Smooth muscle cell (in vitro differentiated cells): ENCODE results near the gene SYT1. TPM values are rescaled to one million over a fixed set of nuclear protein-coding genes. Genes with fewer than 3 reads are reported as not detected.

ENCODE experiments used
- DNase-seq: peaks from one replicate; lab custom pipeline; 2025; ENCODE audit not compliant: unreplicated experiment; lab: John Stamatoyannopoulos, UW
- H2AFZ ChIP-seq: fragments of 200-600 bp; sonication (generic); 2 replicates; pipeline ENCODE4 v1.6.0; 2016; ENCODE audit warnings: antibody characterized with exemption, low read depth, mild to moderate bottlenecking
- H3F3A ChIP-seq: fragments of 200-600 bp; sonication (generic); 2 replicates; pipeline ENCODE4 v1.6.0; 2017; ENCODE audit warnings: antibody characterized with exemption, low read depth
- H3K27ac ChIP-seq: fragments of 200-600 bp; sonication (generic); 2 replicates; pipeline ENCODE4 v1.5.1; 2016; ENCODE audit warnings: low read depth, mild to moderate bottlenecking
- H3K27me3 ChIP-seq: fragments of 200-600 bp; sonication (generic); 2 replicates; pipeline ENCODE4 v1.6.1; 2016; ENCODE audit warnings: low read depth, mild to moderate bottlenecking
- H3K36me3 ChIP-seq: fragments of 200-600 bp; sonication (generic); 2 replicates; pipeline ENCODE4 v1.5.1; 2016; ENCODE audit warnings: low read depth
- H3K4me1 ChIP-seq: fragments of 200-600 bp; sonication (generic); 2 replicates; pipeline ENCODE4 v1.5.1; 2016; ENCODE audit warnings: low read depth
- H3K4me2 ChIP-seq: fragments of 200-600 bp; sonication (generic); 2 replicates; pipeline ENCODE4 v1.6.0; 2016; ENCODE audit warnings: mild to moderate bottlenecking
- H3K4me3 ChIP-seq: fragments of 200-600 bp; sonication (generic); 2 replicates; pipeline ENCODE4 v1.5.1; 2016; ENCODE audit warnings: mild to moderate bottlenecking
- H3K79me2 ChIP-seq: fragments of 200-600 bp; sonication (generic); 2 replicates; pipeline ENCODE4 v1.6.0; 2016; ENCODE audit warnings: low read depth, mild to moderate bottlenecking
- H3K9ac ChIP-seq: fragments of 200-600 bp; sonication (generic); 2 replicates; pipeline ENCODE4 v1.6.0; 2016; ENCODE audit warnings: low read depth
- H3K9me3 ChIP-seq: fragments of 200-600 bp; sonication (generic); replicated peaks from 2 replicates; pipeline ENCODE4 v1.5.1; 2016; ENCODE audit warnings: low read depth
- H4K20me1 ChIP-seq: fragments of 200-600 bp; sonication (generic); 2 replicates; pipeline ENCODE4 v1.6.0; 2016; ENCODE audit warnings: low read depth
- WGBS: methylation state at CpG from one replicate; pipeline ENCODE4 v1.1.7; 2016; ENCODE audit warnings: low lambda C conversion rate; 5-methylcytosine and 5-hydroxymethylcytosine counted together
- polyA plus RNA-seq: library from polyadenylated mRNA; unstranded; fragments of >200 nt; fragmentation: Nextera tagmentation; extraction: Ambion mirVana; gene quantifications from 2 replicates; pipeline ENCODE4 v1.2.1, GENCODE V29; 2016
- total RNA-seq: library from RNA; depleted of rRNA; stranded (reverse); fragments of >200 nt; gene quantifications from 2 replicates; pipeline ENCODE4 v1.2.3, GENCODE V29; 2014
- TF ChIP-seq, protein P1 (sequence below): fragments of 200-600 bp; sonication (generic); IDR thresholded peaks from 2 replicates; pipeline ENCODE4 v1.5.1; 2017; ENCODE audit warnings: borderline replicate concordance, mild to moderate bottlenecking, antibody characterized with exemption; ENCODE audit not compliant: insufficient read depth, poor library complexity, severe bottlenecking

The SYT1 gene
- total and polyA plus RNA-seq, 2 experiments from 2014 or later = 5.2 to 10.2 TPM

DNA sequence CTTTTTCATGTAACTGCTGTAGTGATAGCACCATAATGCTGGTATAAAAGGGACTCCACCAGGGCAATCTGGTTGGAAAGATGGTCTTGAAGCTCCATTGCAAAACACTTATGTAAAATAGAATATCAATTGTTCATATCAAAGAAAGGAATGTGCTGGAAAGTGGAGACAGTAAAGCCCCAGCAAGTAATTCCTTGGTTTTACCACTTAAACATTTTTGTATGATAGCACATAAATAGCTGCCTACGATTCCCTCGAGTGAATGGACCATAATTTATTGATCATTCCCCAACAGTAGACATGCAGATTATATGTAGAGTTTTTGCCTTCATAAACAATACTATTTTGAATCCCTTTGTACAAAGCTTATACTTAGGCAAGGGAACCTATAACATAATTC, 550.7 kb downstream of the SYT1 start:
- Histone ChIP-seq H2AFZ (peak overlapping the region; percentile 42), H4K20me1 (no peaks in the 10 kb centered on the region), H3K79me2 (no peaks in the 10 kb centered on the region), H3K4me1 (peaks cover 36% of the 10 kb centered on the region), H3K9me3 (no peaks in the 10 kb centered on the region), H3K9ac (peak overlapping the region; percentile 65), H3K4me2 (peak overlapping the region; percentile 82), H3K27ac (peak overlapping the region; percentile 91), H3K36me3 (no peaks in the 10 kb centered on the region), H3F3A (peaks cover 10% of the 10 kb centered on the region), H3K4me3 (no peak overlapping the region), H3K27me3 (no peaks in the 10 kb centered on the region)
- TF ChIP-seq, protein P1, sequence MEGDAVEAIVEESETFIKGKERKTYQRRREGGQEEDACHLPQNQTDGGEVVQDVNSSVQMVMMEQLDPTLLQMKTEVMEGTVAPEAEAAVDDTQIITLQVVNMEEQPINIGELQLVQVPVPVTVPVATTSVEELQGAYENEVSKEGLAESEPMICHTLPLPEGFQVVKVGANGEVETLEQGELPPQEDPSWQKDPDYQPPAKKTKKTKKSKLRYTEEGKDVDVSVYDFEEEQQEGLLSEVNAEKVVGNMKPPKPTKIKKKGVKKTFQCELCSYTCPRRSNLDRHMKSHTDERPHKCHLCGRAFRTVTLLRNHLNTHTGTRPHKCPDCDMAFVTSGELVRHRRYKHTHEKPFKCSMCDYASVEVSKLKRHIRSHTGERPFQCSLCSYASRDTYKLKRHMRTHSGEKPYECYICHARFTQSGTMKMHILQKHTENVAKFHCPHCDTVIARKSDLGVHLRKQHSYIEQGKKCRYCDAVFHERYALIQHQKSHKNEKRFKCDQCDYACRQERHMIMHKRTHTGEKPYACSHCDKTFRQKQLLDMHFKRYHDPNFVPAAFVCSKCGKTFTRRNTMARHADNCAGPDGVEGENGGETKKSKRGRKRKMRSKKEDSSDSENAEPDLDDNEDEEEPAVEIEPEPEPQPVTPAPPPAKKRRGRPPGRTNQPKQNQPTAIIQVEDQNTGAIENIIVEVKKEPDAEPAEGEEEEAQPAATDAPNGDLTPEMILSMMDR = no peak
- no peak for DNase-seq
- WGBS = 34% methylated on average over 2 of the region's 2 CpGs

DNA sequence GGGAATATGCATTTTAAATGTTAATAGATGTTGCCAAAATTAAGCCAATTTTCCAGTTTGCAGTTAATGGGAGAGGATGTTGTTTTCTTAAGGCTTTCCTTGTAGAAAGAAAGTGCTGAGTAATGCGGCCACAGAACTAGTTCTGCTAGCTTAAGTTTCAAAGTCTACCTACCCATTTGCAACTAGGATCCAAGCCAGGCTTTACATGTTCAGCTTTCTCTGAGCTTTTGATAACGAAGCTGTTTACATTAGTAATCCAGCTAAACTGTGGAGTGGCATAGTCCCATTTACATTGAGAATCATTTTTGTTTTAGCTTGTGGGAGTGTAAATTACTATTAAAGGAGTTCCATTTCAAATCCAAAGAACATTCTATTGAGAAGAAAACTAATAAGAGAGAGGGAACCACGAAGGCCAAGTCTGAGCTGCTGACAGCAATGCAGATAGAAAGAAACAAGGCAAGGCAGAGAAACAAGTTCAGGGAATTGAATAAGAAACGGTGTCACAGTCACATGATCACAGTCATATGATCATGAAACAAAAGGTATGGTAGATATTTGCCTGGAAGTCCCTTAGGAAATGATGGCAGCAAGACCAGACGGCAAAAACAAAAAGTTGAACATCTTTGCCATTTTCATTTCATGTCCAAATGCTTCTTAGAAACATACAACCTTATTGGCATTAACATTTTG, 551.3 kb downstream of the SYT1 start:
- peak overlapping the region; percentile 65 for H3K9ac ChIP-seq
- no peaks in the 10 kb centered on the region for H3K36me3 ChIP-seq
- H3K4me3 ChIP-seq = no peak overlapping the region
- H3K79me2 ChIP-seq = no peaks in the 10 kb centered on the region
- peak overlapping the region; percentile 82 for H3K4me2 ChIP-seq
- H3K27ac ChIP-seq = peak overlapping the region; percentile 91
- peak overlapping the region; percentile 42 for H2AFZ ChIP-seq
- H3K27me3 ChIP-seq = no peaks in the 10 kb centered on the region
- H4K20me1 ChIP-seq = no peaks in the 10 kb centered on the region
- TF ChIP-seq, protein P1 = no peak
- no peaks in the 10 kb centered on the region for H3K9me3 ChIP-seq
- peaks cover 36% of the 10 kb centered on the region for H3K4me1 ChIP-seq
- no peak for DNase-seq
- WGBS = 21% methylated on average over 5 of the region's 5 CpGs
- H3F3A ChIP-seq = peaks cover 5% of the 10 kb centered on the region

DNA sequence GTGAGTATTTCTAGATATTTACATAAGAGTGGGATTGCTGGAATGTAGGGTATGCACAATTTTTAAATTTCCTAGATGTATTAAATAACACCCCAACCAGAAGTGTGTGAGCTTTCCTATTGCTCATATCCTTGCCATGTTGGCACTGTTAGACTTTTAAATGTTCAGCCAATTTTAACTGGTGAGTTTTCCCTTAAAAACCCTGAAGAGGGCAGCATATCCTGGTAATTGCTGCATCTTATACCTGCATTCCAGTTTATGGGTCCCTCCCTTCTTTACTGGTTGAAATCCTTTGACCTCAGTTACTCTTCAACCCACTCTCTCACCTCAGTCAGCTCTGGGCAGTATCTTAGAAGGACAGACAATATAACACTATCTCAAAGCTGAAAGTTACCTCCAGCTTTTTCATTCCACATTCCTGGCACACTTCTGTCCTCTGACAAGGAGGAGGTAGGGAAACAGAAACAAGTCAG, 555.6 kb downstream of the SYT1 start:
- Histone ChIP-seq H3K9ac (peak overlapping the region; percentile 62), H3K27ac (peak overlapping the region; percentile 92), H3K27me3 (no peaks in the 10 kb centered on the region), H3K4me2 (peak overlapping the region; percentile 46), H3F3A (peaks cover 8% of the 10 kb centered on the region), H3K4me1 (peaks cover 66% of the 10 kb centered on the region), H2AFZ (peak overlapping the region; percentile 29), H3K36me3 (no peaks in the 10 kb centered on the region), H3K9me3 (no peaks in the 10 kb centered on the region), H4K20me1 (no peaks in the 10 kb centered on the region), H3K79me2 (no peaks in the 10 kb centered on the region), H3K4me3 (no peak overlapping the region)
- TF ChIP-seq, protein P1 = peak; percentile 54
- DNase-seq = no peak
